Hepatocyte (in vitro differentiated cells): Measurements from ENCODE around the gene ZNF407.

Experiments used
- EZH2 ChIP-seq: fragments of 200-600 bp; sonication (generic); IDR thresholded peaks from 2 replicates; pipeline ENCODE4 v1.6.1; 2016; ENCODE audit warnings: antibody characterized with exemption, mild to moderate bottlenecking, borderline replicate concordance
- EZH2phosphoT487 ChIP-seq: fragments of 200-600 bp; sonication (generic); IDR thresholded peaks from one replicate; pipeline ENCODE4 v1.6.1; 2018; ENCODE audit warnings: antibody characterized with exemption, mild to moderate bottlenecking, low read depth, moderate library complexity; ENCODE audit not compliant: unreplicated experiment, severe bottlenecking
- TF ChIP-seq, protein P1 (sequence below): fragments of 200-600 bp; sonication (generic); IDR thresholded peaks from 2 replicates; pipeline ENCODE4 v1.5.1; 2016; ENCODE audit warnings: antibody characterized with exemption, mild to moderate bottlenecking; ENCODE audit not compliant: poor library complexity

DNA sequence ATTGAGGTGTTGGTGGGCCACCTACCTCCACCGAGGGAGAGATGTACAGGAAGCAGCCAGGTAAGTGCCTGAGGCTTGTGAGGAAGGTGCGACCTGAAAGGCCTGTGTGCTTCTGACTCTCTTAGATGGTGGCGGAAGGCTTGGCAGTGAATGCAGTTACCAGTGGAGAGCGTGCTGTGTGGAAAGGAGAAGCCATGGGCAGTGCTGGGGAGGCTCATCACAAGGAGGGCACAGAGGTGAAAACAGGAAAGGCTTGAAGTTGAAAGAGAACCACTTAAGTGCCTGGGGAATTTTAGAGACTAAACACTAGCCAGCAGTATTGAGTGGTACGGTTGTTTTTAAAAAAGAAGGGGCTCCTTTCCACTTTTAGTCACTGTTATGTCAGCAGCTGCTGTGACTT, 130.9 kb downstream of the ZNF407 start:
- no peak for TF ChIP-seq EZH2
- TF ChIP-seq, protein P1, sequence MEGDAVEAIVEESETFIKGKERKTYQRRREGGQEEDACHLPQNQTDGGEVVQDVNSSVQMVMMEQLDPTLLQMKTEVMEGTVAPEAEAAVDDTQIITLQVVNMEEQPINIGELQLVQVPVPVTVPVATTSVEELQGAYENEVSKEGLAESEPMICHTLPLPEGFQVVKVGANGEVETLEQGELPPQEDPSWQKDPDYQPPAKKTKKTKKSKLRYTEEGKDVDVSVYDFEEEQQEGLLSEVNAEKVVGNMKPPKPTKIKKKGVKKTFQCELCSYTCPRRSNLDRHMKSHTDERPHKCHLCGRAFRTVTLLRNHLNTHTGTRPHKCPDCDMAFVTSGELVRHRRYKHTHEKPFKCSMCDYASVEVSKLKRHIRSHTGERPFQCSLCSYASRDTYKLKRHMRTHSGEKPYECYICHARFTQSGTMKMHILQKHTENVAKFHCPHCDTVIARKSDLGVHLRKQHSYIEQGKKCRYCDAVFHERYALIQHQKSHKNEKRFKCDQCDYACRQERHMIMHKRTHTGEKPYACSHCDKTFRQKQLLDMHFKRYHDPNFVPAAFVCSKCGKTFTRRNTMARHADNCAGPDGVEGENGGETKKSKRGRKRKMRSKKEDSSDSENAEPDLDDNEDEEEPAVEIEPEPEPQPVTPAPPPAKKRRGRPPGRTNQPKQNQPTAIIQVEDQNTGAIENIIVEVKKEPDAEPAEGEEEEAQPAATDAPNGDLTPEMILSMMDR: no peak
- no peak for TF ChIP-seq EZH2phosphoT487
